GM12874 (cell line): ENCODE measurements around the gene CASKIN1.

Source experiments
- CTCF ChIP-seq: IDR thresholded peaks from 2 replicates; pipeline ENCODE4 v1.5.1; 2011; ENCODE audit warnings: low read depth, mild to moderate bottlenecking, control low read depth, low read length, moderate library complexity; ENCODE audit not compliant: insufficient read depth

The CASKIN1 gene

GRCh38 chr16:2235234-2235651, 38.8 kb upstream of the CASKIN1 start:
- TF ChIP-seq CTCF = no peak

- TF ChIP-seq CTCF = no peak
These were observed 38.4 kb upstream of the CASKIN1 start for GRCh38 chr16:2234813-2235170.

GRCh38 chr16:2233872-2234812, 37.7 kb upstream of the CASKIN1 start:
- TF ChIP-seq CTCF = no peak

- no peak for TF ChIP-seq CTCF
These were observed 36.8 kb upstream of the CASKIN1 start for GRCh38 chr16:2233046-2233775.

GRCh38 chr16:2232094-2232990, 35.9 kb upstream of the CASKIN1 start:
- no peak for TF ChIP-seq CTCF

GRCh38 chr16:2231016-2231931, 34.9 kb upstream of the CASKIN1 start:
- no peak for TF ChIP-seq CTCF
